CD4-positive, alpha-beta memory T cell (primary cell): ENCODE results near the gene ZYX. TPM values are rescaled to one million over a fixed set of nuclear protein-coding genes. Genes with fewer than 3 reads are reported as not detected.
"Not testable (repeated sequence)": the region's sequence is repeated elsewhere in the genome, so short reads cannot be mapped to it uniquely, and the experiment has no call there.

Source experiments
- CTCF ChIA-PET: fragments of 350-600 bp; sonication (Branson Sonifier 250); formaldehyde crosslinking; loops from one replicate; lab custom pipeline; 2021; ENCODE audit warnings: inconsistent platforms; ENCODE audit not compliant: partially characterized antibody; lab: Charles Lee
- POLR2A ChIA-PET: fragments of 350-600 bp; sonication (Branson Sonifier 250); formaldehyde crosslinking; loops from one replicate; lab custom pipeline; 2021; ENCODE audit not compliant: partially characterized antibody; lab: Charles Lee
- DNase-seq, 5 donors: peaks; one replicate each; pipeline versions ENCODE4 v3.0.0 to v3.0.0-alpha.2; 2020 to 2022; ENCODE audit warnings: mixed read lengths in 1 of 5
- H3K27ac ChIP-seq: one replicate; pipeline ENCODE4 v1.7.0; 2013; ENCODE audit warnings: low read depth, low read length
- H3K27me3 ChIP-seq: 2 replicates; pipeline ENCODE4 v1.7.0; 2013; ENCODE audit warnings: mild to moderate bottlenecking, low read length, moderate library complexity; ENCODE audit not compliant: insufficient read depth
- H3K36me3 ChIP-seq: 2 replicates; pipeline ENCODE4 v1.7.0; 2013; ENCODE audit warnings: mild to moderate bottlenecking, low read length, moderate library complexity; ENCODE audit not compliant: insufficient read depth
- H3K4me1 ChIP-seq: 2 replicates; pipeline ENCODE4 v1.7.0; 2013; ENCODE audit warnings: mild to moderate bottlenecking, low read length, moderate library complexity; ENCODE audit not compliant: insufficient read depth
- H3K4me3 ChIP-seq, 2 donors: one replicate each; pipeline ENCODE4 v1.7.0; 2013; ENCODE audit warnings: low read length in 2 of 2, mild to moderate bottlenecking in 1 of 2
- H3K9me3 ChIP-seq, 2 donors: one replicate each; pipeline ENCODE4 v1.7.0; 2013; ENCODE audit warnings: low read length in 2 of 2, control low read depth in 1 of 2; ENCODE audit not compliant: control insufficient read depth in 1 of 2
- H3K27ac Mint-ChIP-seq, 7 donors: one replicate each; pipeline ENCODE4 v1.8.0; 2020 to 2021; ENCODE audit warnings: mixed read lengths in 7 of 7, mild to moderate bottlenecking in 6 of 7, inconsistent platforms in 3 of 7, moderate library complexity in 3 of 7
- H3K27me3 Mint-ChIP-seq, 2 donors: one replicate each; pipeline ENCODE4 v1.8.0; 2020 to 2021; ENCODE audit warnings: mixed read lengths in 2 of 2
- H3K36me3 Mint-ChIP-seq, 2 donors: one replicate each; pipeline ENCODE4 v1.8.0; 2020 to 2021; ENCODE audit warnings: mixed read lengths in 2 of 2, inconsistent platforms in 1 of 2, mild to moderate bottlenecking in 1 of 2
- H3K4me1 Mint-ChIP-seq, 4 donors: one replicate each; pipeline ENCODE4 v1.8.0; 2020 to 2021; ENCODE audit warnings: mixed read lengths in 4 of 4, mild to moderate bottlenecking in 1 of 4
- H3K4me3 Mint-ChIP-seq, 8 donors: one replicate each; pipeline ENCODE4 v1.8.0; 2020 to 2021; ENCODE audit warnings: mixed read lengths in 8 of 8, mild to moderate bottlenecking in 7 of 8, moderate library complexity in 6 of 8, inconsistent platforms in 3 of 8
- H3K9me3 Mint-ChIP-seq, 8 donors: one replicate each; pipeline ENCODE4 v1.8.0; 2020 to 2021; ENCODE audit warnings: mixed read lengths in 8 of 8, mild to moderate bottlenecking in 5 of 8, inconsistent platforms in 3 of 8, moderate library complexity in 1 of 8
- intact Hi-C: fragments of 100-400 bp; cut with micrococcal nuclease; formaldehyde crosslinking; loops from one replicate; pipeline ENCODE4 v1.15.1; 2023
- polyA plus RNA-seq, 2 donors: library from polyadenylated mRNA; unstranded; fragments of 300-500 nt; fragmentation: Illumina TruSeq; gene quantifications; one replicate each; pipeline ENCODE4 v1.2.3, GENCODE V29; 2021
- total RNA-seq, 2 experiments: library from RNA; stranded (reverse); gene quantifications; one replicate each; pipeline ENCODE4 v1.2.3, GENCODE V29; 2021

Gene ZYX
- total and polyA plus RNA-seq, 4 experiments from 2014 or later: 55.7 to 148 (median 145) TPM

GRCh38 chr7:143415742-143416397, 34.7 kb downstream of the ZYX start:
- peaks cover 8 to 29% of the 10 kb centered on the region in 2 donors for H3K36me3 Mint-ChIP-seq
- ChIA-PET CTCF (interaction anchor here (0.8 to 4.6 kb wide), 34 partner anchors 8 to 401 kb away, joined by 3 to 104 read pairs (median 5); partner anchors contain the start of genes EPHA1 and GSTK1), POLR2A (interaction anchor here (1.0 to 1.9 kb wide), 5 partner anchors 28 to 43 kb away, joined by 3 to 10 read pairs (median 3); no protein-coding TSS in a partner anchor)
- no peak overlapping the region for H3K27ac ChIP-seq
- intact Hi-C loops: loop anchor here (1.0 to 2.0 kb wide), 5 partner anchors 35 to 408 kb away; partner anchors contain the start of gene ZYX
- no peak overlapping the region for H3K4me3 ChIP-seq
- peak overlapping the region in 1 of 8 donors; percentile 23 for H3K4me3 Mint-ChIP-seq
- no peaks in the 10 kb centered on the region for H3K27me3 ChIP-seq
- peaks cover 0 to 16% (median 8%) of the 10 kb centered on the region in 4 donors for H3K4me1 Mint-ChIP-seq
- peak overlapping the region in 1 of 7 donors; percentile 45 for H3K27ac Mint-ChIP-seq
- no peaks in the 10 kb centered on the region for H3K27me3 Mint-ChIP-seq
- peaks cover 0 to 3% (median 0%) of the 10 kb centered on the region in 8 donors for H3K9me3 Mint-ChIP-seq
- no peaks in the 10 kb centered on the region for H3K4me1 ChIP-seq
- DNase-seq: no peak
- no peaks in the 10 kb centered on the region for H3K36me3 ChIP-seq
- no peaks in the 10 kb centered on the region for H3K9me3 ChIP-seq

- Histone ChIP-seq H3K36me3 (no peaks in the 10 kb centered on the region), H3K4me1 (no peaks in the 10 kb centered on the region), H3K27ac (no peak overlapping the region), H3K9me3 (no peaks in the 10 kb centered on the region), H3K27me3 (no peaks in the 10 kb centered on the region), H3K4me3 (no peak overlapping the region)
- Mint-ChIP-seq H3K36me3 (peaks cover 8 to 33% of the 10 kb centered on the region in 2 donors), H3K27me3 (no peaks in the 10 kb centered on the region), H3K4me1 (peaks cover 0 to 9% (median 8%) of the 10 kb centered on the region in 4 donors), H3K27ac (no peak overlapping the region), H3K4me3 (no peak overlapping the region), H3K9me3 (peaks cover 0 to 3% (median 0%) of the 10 kb centered on the region in 8 donors)
- CTCF ChIA-PET: interaction anchor here (0.7 to 4.6 kb wide), 53 partner anchors 9 to 597 kb away, joined by 3 to 104 read pairs (median 5); partner anchors contain the start of genes CASP2, EPHA1, GSTK1 and TAS2R40
- DNase-seq: peak in 4 of 5 donors; percentile 47 to 62 (median 53)
- POLR2A ChIA-PET: interaction anchor here (0.8 to 1.9 kb wide), 8 partner anchors 20 to 176 kb away, joined by 3 to 10 read pairs (median 3); partner anchors contain the start of gene CASP2
- intact Hi-C loops: loop anchor here (1.0 to 2.0 kb wide), 5 partner anchors 36 to 408 kb away; partner anchors contain the start of gene ZYX
Observed at GRCh38 chr7:143416565-143417149, 35.5 kb downstream of the ZYX start.

- H3K27ac ChIP-seq: no peak overlapping the region
- H3K4me1 Mint-ChIP-seq: peaks cover 0 to 11% (median 5%) of the 10 kb centered on the region in 4 donors
- H3K27me3 Mint-ChIP-seq: no peaks in the 10 kb centered on the region
- POLR2A ChIA-PET: interaction anchor here (1.1 to 1.9 kb wide), 2 partner anchors 38 to 130 kb away, joined by 3 to 10 read pairs; partner anchors contain the start of gene CASP2
- CTCF ChIA-PET: interaction anchor here (0.7 to 4.6 kb wide), 30 partner anchors 10 to 598 kb away, joined by 3 to 104 read pairs (median 5); partner anchors contain the start of genes EPHA1, GSTK1 and TAS2R40
- intact Hi-C loops: loop anchor here (2.0 kb wide), 2 partner anchors 37 to 107 kb away; partner anchors contain the start of gene ZYX
- peak overlapping the region in 2 of 7 donors; percentile 23 to 36 for H3K27ac Mint-ChIP-seq
- peaks cover 8 to 41% of the 10 kb centered on the region in 2 donors for H3K36me3 Mint-ChIP-seq
- H3K4me1 ChIP-seq: no peaks in the 10 kb centered on the region
- DNase-seq: no peak
- H3K36me3 ChIP-seq: no peaks in the 10 kb centered on the region
- no peaks in the 10 kb centered on the region for H3K9me3 ChIP-seq
- H3K4me3 Mint-ChIP-seq: no peak overlapping the region
- H3K9me3 Mint-ChIP-seq: peaks cover 0 to 3% (median 0%) of the 10 kb centered on the region in 8 donors
- no peaks in the 10 kb centered on the region for H3K27me3 ChIP-seq
- no peak overlapping the region for H3K4me3 ChIP-seq
Observed at GRCh38 chr7:143417734-143418383, 36.7 kb downstream of the ZYX start.

GRCh38 chr7:143418681-143419458, 37.7 kb downstream of the ZYX start:
- Histone ChIP-seq H3K36me3 (no peaks in the 10 kb centered on the region), H3K9me3 (no peaks in the 10 kb centered on the region), H3K4me3 (no peak overlapping the region), H3K27me3 (no peaks in the 10 kb centered on the region), H3K27ac (no peak overlapping the region), H3K4me1 (no peaks in the 10 kb centered on the region)
- peaks cover 9 to 41% of the 10 kb centered on the region in 2 donors for H3K36me3 Mint-ChIP-seq
- DNase-seq: no peak
- ChIA-PET POLR2A (no interaction called here), CTCF (interaction anchor here (1.0 to 4.4 kb wide), 5 partner anchors 15 to 179 kb away, joined by 3 to 32 read pairs (median 5); no protein-coding TSS in a partner anchor)
- intact Hi-C loops: no loop called here
- H3K9me3 Mint-ChIP-seq: peaks cover 0 to 3% (median 0%) of the 10 kb centered on the region in 8 donors
- H3K27ac Mint-ChIP-seq: peak overlapping the region in 1 of 7 donors; percentile 32
- no peaks in the 10 kb centered on the region for H3K27me3 Mint-ChIP-seq
- peaks cover 0 to 11% (median 4%) of the 10 kb centered on the region in 4 donors for H3K4me1 Mint-ChIP-seq
- no peak overlapping the region for H3K4me3 Mint-ChIP-seq

- Histone ChIP-seq H3K27ac (no peak overlapping the region), H3K9me3 (no peaks in the 10 kb centered on the region), H3K4me3 (no peak overlapping the region), H3K4me1 (no peaks in the 10 kb centered on the region), H3K36me3 (no peaks in the 10 kb centered on the region), H3K27me3 (no peaks in the 10 kb centered on the region)
- H3K27me3 Mint-ChIP-seq: no peaks in the 10 kb centered on the region
- no peak for DNase-seq
- no peak overlapping the region for H3K27ac Mint-ChIP-seq
- H3K36me3 Mint-ChIP-seq: peaks cover 8 to 38% of the 10 kb centered on the region in 2 donors
- H3K4me1 Mint-ChIP-seq: peaks cover 0 to 11% (median 4%) of the 10 kb centered on the region in 4 donors
- peaks cover 0 to 3% (median 0%) of the 10 kb centered on the region in 8 donors for H3K9me3 Mint-ChIP-seq
- CTCF ChIA-PET: no interaction called here
- intact Hi-C loops: no loop called here
- POLR2A ChIA-PET: no interaction called here
- H3K4me3 Mint-ChIP-seq: no peak overlapping the region
Observed at GRCh38 chr7:143419880-143420279, 38.7 kb downstream of the ZYX start.

GRCh38 chr7:143420624-143421023, 39.5 kb downstream of the ZYX start:
- H3K36me3 ChIP-seq, H3K27me3 Mint-ChIP-seq, H3K4me3 ChIP-seq, H3K27ac Mint-ChIP-seq, H3K4me1 ChIP-seq, CTCF ChIA-PET, POLR2A ChIA-PET, H3K27me3 ChIP-seq, intact Hi-C loops, H3K9me3 Mint-ChIP-seq, H3K9me3 ChIP-seq, H3K27ac ChIP-seq, DNase-seq, H3K4me3 Mint-ChIP-seq: not testable (repeated sequence)
- peaks cover 0 to 11% (median 4%) of the 10 kb centered on the region in 4 donors for H3K4me1 Mint-ChIP-seq
- peaks cover 7 to 37% of the 10 kb centered on the region in 2 donors for H3K36me3 Mint-ChIP-seq
